ENCODE data around the gene CTSC.

Gene CTSC

DNA sequence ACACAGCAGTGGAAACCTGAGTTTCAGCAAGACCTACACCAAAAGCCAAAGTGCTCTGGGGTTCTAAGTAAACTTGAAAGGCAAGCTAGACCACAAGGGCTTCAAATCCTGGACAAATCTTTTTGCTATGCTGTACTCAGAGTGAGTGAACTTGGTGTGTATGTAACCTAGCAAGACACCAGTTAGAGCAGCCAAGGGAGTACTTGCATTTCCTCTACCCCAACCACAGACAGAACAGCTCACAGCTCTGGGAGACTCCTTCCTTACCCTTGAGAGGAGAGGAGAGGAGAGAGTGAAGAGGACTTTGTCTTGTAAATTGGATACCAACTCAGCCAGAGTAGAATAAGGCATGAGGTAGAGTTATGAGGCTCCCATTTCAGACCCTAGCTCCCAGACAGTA, 71.4 kb downstream of the CTSC start (continued):
- no peak for TF ChIP-seq ZFP37 (tag by site-specific recombination; IDR thresholded peaks at IDR 0.05)
- no peak for TF ChIP-seq ZXDB (tag by site-specific recombination; IDR thresholded peaks at IDR 0.05)
- TF ChIP-seq ZNF16 (tag by site-specific recombination; IDR thresholded peaks at IDR 0.05; ENCODE audit: low read depth), result no peak
- TF ChIP-seq ZNF391 (tag by site-specific recombination; IDR thresholded peaks at IDR 0.05; ENCODE audit: borderline replicate concordance, low read depth), result no peak
- no peak for TF ChIP-seq ZNF596 (tag by site-specific recombination; IDR thresholded peaks at IDR 0.05)
- no peak for TF ChIP-seq MZF1 (tag by site-specific recombination; IDR thresholded peaks at IDR 0.05; ENCODE audit: borderline replicate concordance)
- TF ChIP-seq ZNF792 (tag by site-specific recombination; IDR thresholded peaks at IDR 0.05), result no peak
- no peak for TF ChIP-seq PBX3 (CRISPR knock-in tag; IDR thresholded peaks at IDR 0.05)
- no peak for TF ChIP-seq ZNF560 (tag by site-specific recombination; IDR thresholded peaks at IDR 0.05; ENCODE audit: borderline replicate concordance)

DNA sequence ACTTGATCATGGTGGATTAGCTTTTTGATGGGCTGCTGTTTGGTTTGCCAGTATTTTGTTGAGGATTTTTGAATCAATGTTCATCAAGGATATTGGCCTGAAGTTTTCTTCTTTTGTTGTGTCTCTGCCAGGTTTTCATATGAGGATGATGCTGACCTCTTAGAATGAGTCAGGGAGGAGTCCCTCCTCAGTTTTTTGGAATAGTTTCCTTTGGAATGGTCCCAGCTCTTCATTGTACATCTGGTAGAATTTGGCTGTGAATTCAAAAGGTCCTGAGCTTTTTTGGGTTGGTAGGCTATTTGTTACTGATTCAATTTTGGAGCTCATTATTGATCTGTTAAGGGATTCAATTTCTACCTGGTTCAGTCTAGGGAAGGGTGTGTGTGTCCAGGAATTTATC, 78.1 kb downstream of the CTSC start:
- no peak for TF ChIP-seq ZNF596 (tag by site-specific recombination; IDR thresholded peaks at IDR 0.05)
- TF ChIP-seq ZFP41 (tag by site-specific recombination; IDR thresholded peaks at IDR 0.05; ENCODE audit: borderline replicate concordance), result no peak
- TF ChIP-seq, protein P1, sequence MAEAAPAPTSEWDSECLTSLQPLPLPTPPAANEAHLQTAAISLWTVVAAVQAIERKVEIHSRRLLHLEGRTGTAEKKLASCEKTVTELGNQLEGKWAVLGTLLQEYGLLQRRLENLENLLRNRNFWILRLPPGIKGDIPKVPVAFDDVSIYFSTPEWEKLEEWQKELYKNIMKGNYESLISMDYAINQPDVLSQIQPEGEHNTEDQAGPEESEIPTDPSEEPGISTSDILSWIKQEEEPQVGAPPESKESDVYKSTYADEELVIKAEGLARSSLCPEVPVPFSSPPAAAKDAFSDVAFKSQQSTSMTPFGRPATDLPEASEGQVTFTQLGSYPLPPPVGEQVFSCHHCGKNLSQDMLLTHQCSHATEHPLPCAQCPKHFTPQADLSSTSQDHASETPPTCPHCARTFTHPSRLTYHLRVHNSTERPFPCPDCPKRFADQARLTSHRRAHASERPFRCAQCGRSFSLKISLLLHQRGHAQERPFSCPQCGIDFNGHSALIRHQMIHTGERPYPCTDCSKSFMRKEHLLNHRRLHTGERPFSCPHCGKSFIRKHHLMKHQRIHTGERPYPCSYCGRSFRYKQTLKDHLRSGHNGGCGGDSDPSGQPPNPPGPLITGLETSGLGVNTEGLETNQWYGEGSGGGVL (tag by site-specific recombination; IDR thresholded peaks at IDR 0.05), result no peak
- no peak for TF ChIP-seq ZNF768 (tag by site-specific recombination; IDR thresholded peaks at IDR 0.05)
- TF ChIP-seq ZNF654 (tag by site-specific recombination; IDR thresholded peaks at IDR 0.05; ENCODE audit: low read depth), result no peak
- no peak for TF ChIP-seq KLF16 (tag by site-specific recombination; IDR thresholded peaks at IDR 0.05)
- no peak for TF ChIP-seq ZNF366 (tag by site-specific recombination; conservative IDR thresholded peaks at IDR 0.05)
- TF ChIP-seq ZIC2 (tag by site-specific recombination; IDR thresholded peaks at IDR 0.05), result no peak
- no peak for TF ChIP-seq ZNF223 (tag by site-specific recombination; IDR thresholded peaks at IDR 0.05)
- no peak for TF ChIP-seq ZNF138 (tag by site-specific recombination; IDR thresholded peaks at IDR 0.05; ENCODE audit: borderline replicate concordance)
- TF ChIP-seq ZNF169 (tag by site-specific recombination; IDR thresholded peaks at IDR 0.05), result no peak
- TF ChIP-seq, protein P2, sequence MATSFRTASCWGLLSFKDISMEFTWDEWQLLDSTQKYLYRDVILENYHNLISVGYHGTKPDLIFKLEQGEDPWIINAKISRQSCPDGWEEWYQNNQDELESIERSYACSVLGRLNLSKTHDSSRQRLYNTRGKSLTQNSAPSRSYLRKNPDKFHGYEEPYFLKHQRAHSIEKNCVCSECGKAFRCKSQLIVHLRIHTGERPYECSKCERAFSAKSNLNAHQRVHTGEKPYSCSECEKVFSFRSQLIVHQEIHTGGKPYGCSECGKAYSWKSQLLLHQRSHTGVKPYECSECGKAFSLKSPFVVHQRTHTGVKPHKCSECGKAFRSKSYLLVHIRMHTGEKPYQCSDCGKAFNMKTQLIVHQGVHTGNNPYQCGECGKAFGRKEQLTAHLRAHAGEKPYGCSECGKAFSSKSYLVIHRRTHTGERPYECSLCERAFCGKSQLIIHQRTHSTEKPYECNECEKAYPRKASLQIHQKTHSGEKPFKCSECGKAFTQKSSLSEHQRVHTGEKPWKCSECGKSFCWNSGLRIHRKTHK (tag by site-specific recombination; IDR thresholded peaks at IDR 0.05), result no peak
- no peak overlapping the region for H3K27ac ChIP-seq (ENCODE audit: extremely low read depth, low read depth, low read length)
- ChIA-PET CTCF (no interaction called here), POLR2A (no interaction called here)
- no peaks in the 10 kb centered on the region for H3K4me1 ChIP-seq (ENCODE audit: control insufficient read depth, insufficient read depth, low read length)
- H3K9me3 ChIP-seq (ENCODE audit: control insufficient read depth, insufficient read depth, low read depth, low read length), result no peaks in the 10 kb centered on the region
- no peaks in the 10 kb centered on the region for H3K36me3 ChIP-seq (ENCODE audit: control insufficient read depth in 2 of 2, insufficient read depth in 1 of 2, low read length in 2 of 2)
- H3K4me3 ChIP-seq (ENCODE audit: low read depth, low read length), result no peak overlapping the region

- ChIA-PET CTCF (interaction anchor here (0.6 kb wide), 2 partner anchors 20 to 258 kb away, joined by 3 read pairs; no protein-coding TSS in a partner anchor), POLR2A (no interaction called here)
- Histone ChIP-seq H3K4me1 (ENCODE audit: control insufficient read depth, insufficient read depth, low read length) (no peaks in the 10 kb centered on the region), H3K4me3 (ENCODE audit: low read depth, low read length) (no peak overlapping the region), H3K27ac (ENCODE audit: extremely low read depth, low read depth, low read length) (no peak overlapping the region), H3K9me3 (ENCODE audit: control insufficient read depth, insufficient read depth, low read depth, low read length) (no peaks in the 10 kb centered on the region), H3K36me3 (ENCODE audit: control insufficient read depth in 2 of 2, insufficient read depth in 1 of 2, low read length in 2 of 2) (no peaks in the 10 kb centered on the region)
- TF ChIP-seq ZNF433 (tag by site-specific recombination; IDR thresholded peaks at IDR 0.05; ENCODE audit: low read depth), result no peak
These were observed 85.3 kb downstream of the CTSC start for GRCh38 chr11:88252208-88252607.
